Mesendoderm (in vitro differentiated cells): ENCODE measurements around the gene STRN.

ENCODE experiments used
- DNase-seq: peaks from one replicate; pipeline ENCODE4 v3.0.0; 2013
- H2AK5ac ChIP-seq: 2 replicates; pipeline ENCODE4 v1.6.1; 2013; ENCODE audit warnings: low read length, inconsistent platforms
- H2BK120ac ChIP-seq: 2 replicates; pipeline ENCODE4 v1.6.1; 2013; ENCODE audit warnings: low read depth, mild to moderate bottlenecking, low read length, moderate library complexity, mixed read lengths
- H2BK15ac ChIP-seq: replicated peaks from 2 replicates; pipeline ENCODE4 v1.6.1; 2013; ENCODE audit warnings: low read depth, mild to moderate bottlenecking, moderate library complexity
- H2BK5ac ChIP-seq: 2 replicates; pipeline ENCODE4 v1.6.1; 2013; ENCODE audit warnings: low read length, inconsistent platforms
- H3K18ac ChIP-seq: 2 replicates; pipeline ENCODE4 v1.6.1; 2013; ENCODE audit warnings: mild to moderate bottlenecking, low read length, mixed read lengths
- H3K23ac ChIP-seq: one replicate; pipeline ENCODE4 v1.6.1; 2013; ENCODE audit warnings: low read length
- H3K27ac ChIP-seq: 2 replicates; pipeline ENCODE4 v1.5.1; 2013; ENCODE audit warnings: low read depth, mild to moderate bottlenecking, inconsistent platforms, low read length, moderate library complexity
- H3K27me3 ChIP-seq: 2 replicates; pipeline ENCODE4 v1.6.1; 2013; ENCODE audit warnings: low read length, control low read depth, mild to moderate bottlenecking, inconsistent platforms; ENCODE audit not compliant: insufficient read depth, poor library complexity
- H3K36me3 ChIP-seq: 2 replicates; pipeline ENCODE4 v1.6.1; 2013; ENCODE audit warnings: low read length, inconsistent platforms; ENCODE audit not compliant: control insufficient read depth, insufficient read depth
- H3K4ac ChIP-seq: one replicate; pipeline ENCODE4 v1.6.1; 2013; ENCODE audit warnings: low read depth, mild to moderate bottlenecking, low read length, moderate library complexity
- H3K4me1 ChIP-seq: 2 replicates; pipeline ENCODE4 v1.6.1; 2013; ENCODE audit warnings: low read depth, low read length, inconsistent platforms; ENCODE audit not compliant: control insufficient read depth
- H3K4me2 ChIP-seq: 2 replicates; pipeline ENCODE4 v1.6.1; 2013; ENCODE audit warnings: low read length
- H3K4me3 ChIP-seq: 2 replicates; pipeline ENCODE4 v1.5.1; 2013; ENCODE audit warnings: mild to moderate bottlenecking, low read length
- H3K56ac ChIP-seq: one replicate; pipeline ENCODE4 v1.6.1; 2013; ENCODE audit warnings: low read length
- H3K79me1 ChIP-seq: 2 replicates; pipeline ENCODE4 v1.6.1; 2013; ENCODE audit warnings: low read length, inconsistent platforms
- H3K79me2 ChIP-seq: 2 replicates; pipeline ENCODE4 v1.6.1; 2013; ENCODE audit warnings: mild to moderate bottlenecking, low read length; ENCODE audit not compliant: control insufficient read depth, insufficient read depth
- H3K9ac ChIP-seq: 2 replicates; pipeline ENCODE4 v1.6.1; 2013; ENCODE audit warnings: low read length, inconsistent platforms
- H4K5ac ChIP-seq: one replicate; pipeline ENCODE4 v1.6.1; 2013; ENCODE audit warnings: low read length
- H4K8ac ChIP-seq: one replicate; pipeline ENCODE4 v1.6.1; 2013; ENCODE audit warnings: low read depth, mild to moderate bottlenecking, control low read depth, low read length, moderate library complexity
- WGBS: extraction: QIAGEN DNeasy Blood & Tissue Kit; methylation state at CpG from one replicate; pipeline ENCODE4 v1.1.7; 2013; ENCODE audit warnings: low lambda C conversion rate, missing lambda C conversion rate; ENCODE audit not compliant: insufficient coverage; ENCODE audit errors: extremely low coverage; 5-methylcytosine and 5-hydroxymethylcytosine counted together

Gene STRN

DNA sequence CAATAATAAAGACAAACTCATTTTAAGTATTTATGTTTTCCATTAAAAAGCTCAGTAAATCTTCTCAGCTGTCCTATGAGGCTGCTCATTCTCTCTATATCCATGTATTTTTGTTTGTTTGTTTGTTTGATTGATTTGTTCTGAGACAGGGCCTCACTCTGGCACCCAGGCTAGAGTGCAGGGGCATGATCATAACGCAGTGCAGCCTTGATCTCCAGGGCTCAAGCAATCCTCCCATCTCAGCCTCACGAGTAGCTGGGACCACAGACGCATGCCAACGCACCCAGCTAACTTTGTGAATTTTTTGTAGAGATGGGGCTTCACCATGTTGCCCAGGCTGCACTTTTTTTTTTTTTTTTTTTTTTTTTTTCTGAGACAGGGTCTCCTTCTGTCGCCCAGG, 5.6 kb downstream of the STRN start:
- Histone ChIP-seq H2BK15ac (no peak overlapping the region), H2AK5ac (no peak overlapping the region), H3K27me3 (no peaks in the 10 kb centered on the region), H3K4me2 (no peak overlapping the region), H3K18ac (no peak overlapping the region), H3K23ac (no peak overlapping the region), H2BK120ac (no peak overlapping the region), H2BK5ac (no peak overlapping the region), H3K9ac (peak overlapping the region; percentile 30), H3K27ac (no peak overlapping the region), H3K4me1 (peaks cover 14% of the 10 kb centered on the region), H3K4ac (no peak overlapping the region), H3K4me3 (no peak overlapping the region), H3K56ac (no peak overlapping the region), H3K36me3 (no peaks in the 10 kb centered on the region), H3K79me2 (peaks cover 47% of the 10 kb centered on the region), H3K79me1 (peaks cover 8% of the 10 kb centered on the region), H4K5ac (no peak overlapping the region), H4K8ac (no peak overlapping the region)
- WGBS = no CpG with 5 or more reads among the region's 5 CpGs
- no peak for DNase-seq

DNA sequence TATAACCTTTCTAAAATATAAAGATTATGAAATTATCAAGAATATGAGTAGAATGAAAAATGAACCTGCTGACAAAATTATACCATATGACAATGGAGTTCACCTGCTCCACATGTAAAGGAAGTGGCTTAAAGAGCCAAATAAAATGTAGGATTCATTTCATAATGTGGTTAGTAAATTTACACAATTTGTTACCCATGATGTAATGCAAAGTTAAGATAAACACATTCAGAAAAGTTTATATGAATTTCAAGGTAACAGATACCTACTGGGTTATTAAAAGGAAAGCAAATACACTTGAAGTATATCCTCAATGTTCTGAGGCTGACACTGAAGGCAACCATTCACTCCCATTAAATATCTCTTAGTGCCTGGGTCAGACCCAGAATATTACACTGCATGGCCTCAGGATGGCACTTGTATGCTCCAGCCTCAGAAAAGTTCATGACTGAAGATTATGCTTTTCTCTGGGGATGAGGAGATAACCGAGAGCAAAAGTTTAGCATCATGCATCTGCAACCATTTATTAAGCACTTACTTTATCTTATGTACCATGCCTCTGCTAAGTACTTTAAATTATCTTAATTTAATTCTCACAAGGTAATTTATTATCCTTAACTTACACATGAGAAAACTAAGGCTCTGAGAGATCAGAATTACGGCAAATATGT, 6.2 kb downstream of the STRN start:
- Histone ChIP-seq H3K36me3 (no peaks in the 10 kb centered on the region), H3K4me2 (no peak overlapping the region), H4K5ac (no peak overlapping the region), H3K27me3 (no peaks in the 10 kb centered on the region), H3K23ac (no peak overlapping the region), H4K8ac (no peak overlapping the region), H3K4me3 (no peak overlapping the region), H3K9ac (no peak overlapping the region), H3K4me1 (peaks cover 14% of the 10 kb centered on the region), H2BK120ac (no peak overlapping the region), H2BK15ac (no peak overlapping the region), H3K4ac (no peak overlapping the region), H2AK5ac (no peak overlapping the region), H2BK5ac (no peak overlapping the region), H3K56ac (no peak overlapping the region), H3K27ac (no peak overlapping the region), H3K18ac (no peak overlapping the region), H3K79me2 (peaks cover 50% of the 10 kb centered on the region), H3K79me1 (peaks cover 12% of the 10 kb centered on the region)
- no peak for DNase-seq
- no CpG with 5 or more reads among the region's 2 CpGs for WGBS

DNA sequence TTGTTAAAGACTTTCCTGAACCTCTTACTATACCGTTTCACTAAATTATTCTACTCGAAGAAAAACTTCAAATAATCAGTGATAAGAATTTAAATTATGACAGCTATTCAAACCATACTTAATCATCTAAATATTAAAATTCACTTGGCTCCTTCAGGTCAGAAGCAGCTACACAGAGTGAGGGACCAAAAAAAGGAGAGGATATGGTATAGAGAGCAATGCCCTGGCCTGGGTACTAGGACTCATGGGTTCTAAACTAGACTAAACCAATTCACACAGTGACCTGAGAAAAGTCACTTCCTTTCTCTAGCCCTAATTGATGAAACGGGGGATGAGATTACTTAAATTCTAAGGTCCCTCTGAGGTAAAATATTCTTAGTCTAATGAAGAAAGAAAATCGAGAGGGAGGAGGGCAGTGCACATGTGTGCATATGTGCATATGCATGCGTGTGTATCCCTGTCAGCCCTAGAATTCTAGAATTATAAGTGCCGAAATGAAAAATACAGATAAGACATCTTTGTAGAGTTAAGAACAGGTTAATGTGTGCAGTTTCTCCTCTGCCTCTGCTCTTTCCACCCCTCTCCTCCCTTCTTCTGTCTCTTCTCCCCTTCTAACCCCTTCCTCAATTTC, 11.2 kb downstream of the STRN start:
- no peaks in the 10 kb centered on the region for H3K27me3 ChIP-seq
- WGBS = 100% methylated on average over 2 of the region's 6 CpGs
- no peak overlapping the region for H3K9ac ChIP-seq

GRCh38 chr2:36952748-36953197, 13.6 kb downstream of the STRN start:
- H3K9ac ChIP-seq = no peak overlapping the region

More for the DNA sequence above, 11.2 kb downstream of the STRN start:
- Histone ChIP-seq H3K27ac (no peak overlapping the region), H3K4me2 (no peak overlapping the region), H3K79me1 (peaks cover 11% of the 10 kb centered on the region), H2AK5ac (no peak overlapping the region), H2BK5ac (no peak overlapping the region), H4K8ac (no peak overlapping the region), H2BK120ac (no peak overlapping the region), H3K36me3 (no peaks in the 10 kb centered on the region), H3K56ac (no peak overlapping the region), H3K18ac (no peak overlapping the region), H3K79me2 (peaks cover 30% of the 10 kb centered on the region), H3K23ac (no peak overlapping the region), H3K4me3 (no peak overlapping the region), H3K4ac (peak overlapping the region; percentile 27), H2BK15ac (no peak overlapping the region), H3K4me1 (peaks cover 7% of the 10 kb centered on the region), H4K5ac (no peak overlapping the region)
- DNase-seq = no peak

DNA sequence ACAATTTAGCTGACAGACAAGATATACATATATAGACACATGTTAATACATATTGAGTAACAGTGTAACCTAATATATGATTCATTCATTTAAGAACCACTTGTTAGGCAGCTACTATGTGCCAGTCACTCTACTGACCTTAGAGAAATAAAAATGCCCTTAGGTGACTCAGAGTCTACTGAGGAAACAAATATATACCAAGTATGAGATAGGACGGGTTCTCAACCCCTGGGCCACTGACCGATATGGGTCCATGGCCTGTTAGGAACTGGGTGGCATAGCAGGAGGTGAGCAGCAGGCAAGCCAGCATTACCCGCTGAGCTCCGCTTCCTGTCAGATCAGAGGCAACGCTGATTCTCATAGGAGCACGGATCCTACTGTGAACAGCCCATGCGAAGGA, 14.8 kb downstream of the STRN start:
- no peak for DNase-seq
- H3K27ac ChIP-seq = no peak overlapping the region

More at GRCh38 chr2:36952748-36953197, 13.6 kb downstream of the STRN start:
- H3K79me1 ChIP-seq = peaks cover 13% of the 10 kb centered on the region
- no peak overlapping the region for H4K8ac ChIP-seq
- no peak overlapping the region for H3K18ac ChIP-seq
- H3K27me3 ChIP-seq = no peaks in the 10 kb centered on the region
- peaks cover 7% of the 10 kb centered on the region for H3K4me1 ChIP-seq
- no peak overlapping the region for H3K4me3 ChIP-seq
- DNase-seq = peak; percentile 60
- H3K4ac ChIP-seq = no peak overlapping the region
- no peak overlapping the region for H2BK15ac ChIP-seq
- H3K79me2 ChIP-seq = peaks cover 29% of the 10 kb centered on the region
- no peak overlapping the region for H2BK5ac ChIP-seq
- no peak overlapping the region for H3K4me2 ChIP-seq
- H3K56ac ChIP-seq = no peak overlapping the region
- H3K36me3 ChIP-seq = no peaks in the 10 kb centered on the region
- H3K27ac ChIP-seq = no peak overlapping the region
- H2AK5ac ChIP-seq = no peak overlapping the region
- H3K23ac ChIP-seq = no peak overlapping the region
- no peak overlapping the region for H2BK120ac ChIP-seq
- WGBS = no CpG with 5 or more reads among the region's 3 CpGs
- H4K5ac ChIP-seq = no peak overlapping the region

More for the DNA sequence above, 14.8 kb downstream of the STRN start:
- Histone ChIP-seq H3K4ac (no peak overlapping the region), H2BK5ac (no peak overlapping the region), H2BK15ac (no peak overlapping the region), H2AK5ac (no peak overlapping the region), H3K79me2 (peaks cover 24% of the 10 kb centered on the region), H2BK120ac (no peak overlapping the region), H3K18ac (no peak overlapping the region), H3K4me1 (peaks cover 7% of the 10 kb centered on the region), H3K56ac (no peak overlapping the region), H3K27me3 (no peaks in the 10 kb centered on the region), H3K4me3 (no peak overlapping the region), H3K23ac (no peak overlapping the region), H3K4me2 (no peak overlapping the region), H3K79me1 (peaks cover 11% of the 10 kb centered on the region), H4K8ac (no peak overlapping the region), H4K5ac (no peak overlapping the region), H3K36me3 (no peaks in the 10 kb centered on the region), H3K9ac (no peak overlapping the region)
- WGBS = no CpG with 5 or more reads among the region's 7 CpGs
